SH-SY5Y (cell line): ENCODE results near the gene MAST4.

Experiments used
- GATA2 ChIP-seq: IDR thresholded peaks from 2 replicates; pipeline ENCODE4 v1.6.1; 2011; ENCODE audit warnings: mild to moderate bottlenecking, low read depth, low read length
- GATA3 ChIP-seq: IDR thresholded peaks from 2 replicates; pipeline ENCODE4 v1.6.1; 2011; ENCODE audit warnings: low read depth, mild to moderate bottlenecking, low read length, moderate library complexity

MAST4 gene

DNA sequence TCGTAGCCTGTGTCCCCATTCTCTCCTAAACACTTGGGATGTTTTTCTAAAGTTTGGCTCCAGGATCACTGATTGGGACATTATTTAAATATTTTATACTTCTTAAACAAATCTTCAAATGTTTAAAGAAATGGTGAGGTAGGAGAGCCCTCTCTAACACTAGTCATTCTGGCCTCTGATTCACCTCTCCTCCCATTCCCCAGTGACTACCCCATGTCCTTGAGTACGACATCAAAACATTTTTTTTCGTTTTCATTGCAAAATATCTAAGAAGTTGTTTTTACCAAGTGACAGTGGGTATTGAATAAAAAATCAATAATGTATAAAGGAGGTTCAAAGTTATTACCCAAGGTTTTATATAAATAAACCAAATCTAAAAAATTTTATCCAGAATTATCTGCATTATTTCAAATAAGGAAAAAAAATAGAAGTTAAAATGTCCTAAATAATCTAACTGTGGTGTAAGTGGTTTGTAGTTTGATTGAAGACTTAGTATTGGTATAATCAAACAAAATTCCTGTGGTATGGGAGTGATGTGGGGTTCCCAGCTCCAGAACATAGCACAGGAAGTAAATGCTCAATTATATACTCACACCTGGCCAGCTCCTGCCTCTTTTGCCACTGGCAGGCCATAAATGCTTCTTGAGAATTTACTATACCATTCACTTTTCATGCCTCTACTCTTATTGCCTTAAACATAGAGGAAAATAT is 51.1 kb downstream of the MAST4 start:
- TF ChIP-seq GATA3 (no peak), GATA2 (no peak)

DNA sequence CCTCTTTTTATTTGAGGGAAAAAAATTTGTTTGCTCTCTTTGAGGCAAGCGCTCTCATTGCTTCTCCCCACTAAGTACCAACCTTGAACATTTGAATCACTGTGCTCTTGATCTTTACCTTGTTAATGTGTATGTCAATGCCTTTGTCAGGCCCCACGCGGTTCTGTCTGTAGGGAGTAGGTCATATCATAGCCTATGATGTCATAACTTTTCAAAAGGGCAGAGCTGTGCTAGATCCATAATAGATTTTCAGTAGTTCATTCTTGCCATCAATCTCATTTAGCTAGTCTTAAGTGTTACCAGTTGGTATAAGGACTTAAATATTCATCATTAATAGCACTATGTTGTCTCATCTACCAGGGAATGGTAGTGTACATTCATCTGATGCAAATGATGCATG is 56.6 kb downstream of the MAST4 start:
- TF ChIP-seq GATA3 (no peak), GATA2 (no peak)

DNA sequence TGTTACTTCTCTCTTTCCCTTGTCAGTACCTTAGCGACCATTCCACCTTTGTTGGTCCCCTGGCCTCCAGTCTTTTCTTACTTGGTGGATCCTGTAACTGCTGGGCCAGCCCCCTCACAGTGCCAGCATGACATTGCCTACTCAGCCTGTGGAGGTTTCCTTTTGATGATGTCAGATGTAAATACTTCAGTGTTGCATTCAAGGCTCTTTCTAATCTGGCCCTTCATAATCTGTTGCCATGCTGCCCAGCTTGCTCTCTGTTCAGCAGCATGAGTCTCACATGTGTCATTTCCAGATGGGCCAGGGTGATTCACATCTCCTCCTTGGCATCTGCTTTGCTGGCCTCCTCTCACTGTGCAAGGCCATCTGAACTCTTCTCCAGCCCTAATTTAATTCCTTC is 57.1 kb downstream of the MAST4 start:
- TF ChIP-seq GATA3 (no peak), GATA2 (no peak)

DNA sequence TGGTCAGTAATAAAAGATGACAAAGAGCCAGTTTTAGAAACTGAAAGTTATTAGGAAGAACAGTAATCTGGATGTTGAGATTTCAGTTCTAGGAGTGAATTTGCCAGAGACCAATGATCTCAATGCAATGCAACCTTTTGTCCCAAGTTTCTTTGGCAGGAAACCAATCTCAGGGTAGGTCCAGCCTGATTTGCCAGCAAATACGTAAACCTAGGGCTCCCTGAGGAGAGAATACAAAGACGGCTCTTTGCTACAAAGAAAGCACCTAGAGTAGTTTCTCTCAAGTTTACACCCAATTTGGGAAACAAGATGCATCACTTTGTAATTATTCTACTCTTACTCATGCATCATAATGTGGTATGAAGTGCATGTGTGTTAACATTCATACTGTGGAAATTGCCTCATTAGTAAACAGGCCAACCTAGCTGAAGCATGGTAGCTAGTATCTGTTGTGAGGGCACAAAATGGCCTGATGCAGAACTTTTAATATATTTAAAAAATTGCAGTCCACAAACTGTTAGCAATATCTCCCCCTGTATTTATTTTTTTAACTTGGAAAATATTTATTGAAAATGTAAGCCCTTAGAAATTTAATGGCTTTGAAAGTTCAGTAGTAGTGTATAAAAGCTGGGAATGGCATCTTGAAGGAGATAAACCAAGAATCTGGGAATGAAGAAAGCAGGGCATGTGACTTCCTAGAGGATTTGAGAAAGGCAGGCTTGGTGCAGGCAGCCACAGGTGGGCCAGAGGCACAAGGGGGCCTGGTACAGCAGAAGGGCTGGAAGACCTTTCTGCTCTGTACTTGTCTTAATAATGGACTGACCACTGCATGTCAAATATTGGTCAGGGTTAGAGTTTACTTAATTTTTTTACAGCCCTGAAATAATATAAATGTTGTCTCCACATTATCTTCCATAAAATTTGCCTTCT is 59.5 kb downstream of the MAST4 start:
- TF ChIP-seq GATA3 (no peak), GATA2 (no peak)

DNA sequence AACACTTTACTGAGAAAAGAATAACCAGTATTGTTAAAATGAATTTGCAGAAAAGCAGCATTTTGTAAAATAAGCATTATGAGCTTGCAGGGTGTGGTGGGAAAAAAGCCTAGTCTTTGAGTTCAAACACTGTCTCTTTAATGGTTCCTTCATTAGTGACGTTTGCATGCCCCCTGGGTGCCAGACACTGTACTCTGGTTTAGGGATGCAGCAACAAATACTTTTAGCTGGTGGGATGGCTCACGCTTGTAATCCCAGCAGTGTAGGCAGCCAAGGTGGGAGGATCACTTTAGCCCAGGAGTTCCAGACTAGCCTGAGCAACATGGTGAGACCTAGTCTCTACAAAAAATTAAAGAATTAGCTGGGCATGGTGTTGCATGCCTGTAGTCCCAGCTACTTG is 62.3 kb downstream of the MAST4 start:
- TF ChIP-seq GATA2 (no peak), GATA3 (no peak)

DNA sequence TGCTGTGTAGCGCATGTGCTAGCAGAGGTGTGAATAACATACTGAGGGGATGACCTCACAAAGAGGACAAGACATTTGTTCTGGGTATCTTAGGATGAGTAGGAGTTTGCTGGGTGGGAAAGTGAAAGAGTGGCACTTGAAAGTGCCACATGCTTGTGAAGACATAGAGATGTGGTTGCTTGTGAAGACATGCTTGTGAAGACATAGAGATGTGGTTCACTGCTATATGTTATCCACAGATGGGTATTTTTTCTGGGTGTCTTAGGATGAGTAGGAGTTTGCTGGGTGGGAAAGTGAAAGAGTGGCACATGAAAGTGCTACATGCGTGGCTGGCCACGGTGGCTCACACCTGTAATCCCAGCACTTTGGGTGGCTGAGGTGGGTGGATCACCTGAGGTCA is 63.6 kb downstream of the MAST4 start:
- TF ChIP-seq GATA2 (no peak), GATA3 (no peak)

DNA sequence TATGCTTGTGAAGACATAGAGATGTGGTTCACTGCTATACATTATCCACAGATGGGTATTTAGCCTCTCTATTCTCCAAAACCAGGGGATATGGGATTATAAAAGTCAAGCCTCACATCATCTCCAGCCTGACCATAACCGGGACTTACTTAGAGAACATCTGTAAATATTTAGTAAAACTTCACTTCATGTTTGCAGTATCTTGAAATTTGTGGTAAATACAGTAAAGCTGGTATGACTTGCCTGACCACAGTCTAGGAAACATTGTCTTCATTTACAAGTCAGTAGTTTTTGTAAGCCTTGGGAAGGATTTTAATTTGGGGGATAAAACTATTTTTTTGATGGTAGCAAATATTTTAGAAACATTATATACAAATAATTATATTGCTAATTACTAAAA is 64.2 kb downstream of the MAST4 start:
- TF ChIP-seq GATA2: no peak
- TF ChIP-seq GATA3: no peak

DNA sequence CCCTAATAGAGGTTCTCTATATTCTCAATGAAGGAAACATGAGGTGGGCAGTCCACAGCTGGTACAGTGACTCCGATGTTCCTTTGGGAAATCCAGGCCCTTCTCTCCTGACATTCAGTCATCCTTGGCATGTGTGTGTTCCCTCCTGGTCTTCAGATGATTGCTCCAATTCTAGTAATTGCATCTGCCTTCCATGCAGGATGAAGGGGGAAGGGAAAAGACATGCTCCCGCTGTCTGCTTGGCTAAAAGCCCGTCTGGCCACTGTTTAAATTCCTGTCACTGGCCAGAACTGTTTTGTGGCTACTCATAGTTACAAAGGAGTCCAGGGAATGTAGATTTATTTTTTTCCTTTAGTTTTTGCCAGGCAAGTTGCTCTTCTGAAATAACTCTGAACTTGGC is 65.0 kb downstream of the MAST4 start:
- no peak for TF ChIP-seq GATA3
- no peak for TF ChIP-seq GATA2

DNA sequence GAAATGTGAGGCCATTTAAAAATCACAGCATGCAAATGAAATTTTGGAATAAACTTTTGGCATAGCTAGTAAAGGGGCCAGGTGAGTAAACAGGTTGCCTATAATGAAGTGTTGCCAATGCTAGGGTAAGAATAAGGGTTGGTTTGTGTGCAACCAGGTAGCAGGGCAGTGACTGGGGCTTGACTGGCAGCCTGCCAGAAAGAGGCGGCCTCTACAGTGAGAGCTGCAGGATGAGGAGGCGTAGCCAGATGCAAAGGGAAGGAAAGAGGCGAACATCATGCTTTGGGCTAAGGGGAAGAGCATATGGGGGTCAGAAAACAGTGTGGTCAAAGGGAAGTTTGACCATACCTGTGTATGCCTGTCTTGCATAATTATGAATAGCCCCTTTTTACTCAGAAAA is 70.6 kb downstream of the MAST4 start:
- TF ChIP-seq GATA2 (no peak), GATA3 (no peak)

DNA sequence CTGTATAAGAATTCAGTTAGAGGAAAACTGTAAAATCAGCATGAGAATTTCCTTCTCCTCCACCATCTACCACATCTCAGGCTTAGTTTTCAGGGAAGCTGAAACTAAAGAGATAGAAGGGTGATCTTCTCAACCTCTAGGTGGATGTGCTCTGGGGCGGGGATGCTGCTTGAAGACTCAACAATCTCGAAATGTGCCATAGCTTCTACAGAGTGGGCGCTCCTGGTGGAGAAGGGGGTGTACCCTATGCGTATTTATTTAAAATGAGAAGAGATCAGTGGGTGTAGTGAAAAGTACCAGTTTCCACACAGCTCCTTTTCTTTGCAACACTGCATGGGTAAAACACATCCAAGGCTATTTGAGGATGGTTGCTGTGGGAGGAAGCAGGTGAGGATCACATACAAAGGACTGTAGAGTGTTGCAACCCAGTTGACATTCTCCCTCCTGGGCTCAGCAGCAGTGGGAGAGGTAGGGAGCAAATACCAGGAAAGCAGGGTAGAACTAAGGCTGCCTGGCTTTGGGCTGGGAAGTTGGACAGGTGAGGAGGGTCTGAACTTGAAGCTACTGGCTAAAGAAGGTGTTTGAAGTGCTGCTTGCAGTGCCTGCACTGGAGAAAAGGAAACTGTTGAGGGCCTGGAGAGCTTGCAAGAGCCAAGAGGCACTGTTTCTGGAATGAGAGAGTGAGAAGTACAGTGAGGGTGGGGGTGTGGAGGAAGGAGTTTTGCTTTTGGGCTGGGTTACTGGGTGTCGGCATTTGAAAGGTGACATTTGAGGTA is 73.1 kb downstream of the MAST4 start:
- TF ChIP-seq GATA3: no peak
- TF ChIP-seq GATA2: no peak

DNA sequence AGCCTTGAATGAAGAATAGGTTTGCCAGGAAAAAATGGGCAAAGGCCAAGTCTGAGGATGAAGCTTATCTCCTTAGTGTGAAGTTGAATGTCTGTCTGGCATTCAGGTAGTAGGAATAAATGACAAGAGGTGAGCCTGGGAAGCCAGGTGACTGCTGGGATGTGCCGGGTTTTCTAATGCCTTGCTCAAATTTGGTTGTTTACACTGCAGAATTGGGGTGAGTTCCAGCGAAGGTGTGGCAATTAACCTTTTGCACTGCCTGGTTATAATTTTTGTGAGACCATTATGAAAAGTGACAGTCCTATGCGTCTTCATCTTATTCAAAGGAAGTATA is 73.6 kb downstream of the MAST4 start:
- TF ChIP-seq GATA3: no peak
- TF ChIP-seq GATA2: no peak

DNA sequence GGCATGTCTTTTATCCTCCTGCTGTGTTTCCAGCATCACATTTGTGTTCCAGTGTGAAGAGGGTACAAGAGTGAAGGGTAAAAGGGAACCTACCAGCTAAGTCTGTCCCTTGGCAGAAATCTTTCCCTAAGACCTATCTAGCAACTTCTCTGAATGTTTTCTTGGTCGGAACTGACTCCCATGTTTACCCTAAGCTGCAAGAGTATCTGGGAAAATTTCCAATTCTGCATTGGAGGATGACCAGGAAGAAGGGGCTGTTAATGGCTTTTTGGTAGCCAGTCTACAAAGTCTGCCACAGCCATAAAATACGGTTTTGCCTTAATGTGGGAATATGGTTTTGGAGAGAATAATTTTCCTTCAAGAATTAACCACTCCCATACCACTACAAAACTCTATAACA is 75.1 kb downstream of the MAST4 start:
- no peak for TF ChIP-seq GATA3
- TF ChIP-seq GATA2: no peak

DNA sequence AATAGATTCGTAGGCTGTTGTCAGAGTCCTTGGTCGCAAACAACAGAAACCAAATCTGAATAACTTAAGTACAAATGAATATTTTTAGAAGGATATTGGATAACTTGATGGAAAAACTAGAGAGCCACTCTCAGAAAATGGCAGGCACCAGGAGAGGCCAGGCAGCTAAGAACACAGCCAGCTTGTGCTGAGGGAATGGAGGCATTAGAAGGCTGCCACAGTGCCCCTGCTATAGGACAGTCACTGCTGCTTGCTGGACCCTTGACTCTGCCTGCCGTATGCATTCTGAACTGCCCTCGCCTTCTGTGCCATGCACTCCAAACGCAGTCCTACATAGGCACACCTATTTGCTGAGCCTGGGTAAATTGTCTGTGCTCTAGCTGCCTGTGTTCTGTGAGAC is 78.6 kb downstream of the MAST4 start:
- TF ChIP-seq GATA2 (no peak), GATA3 (no peak)

DNA sequence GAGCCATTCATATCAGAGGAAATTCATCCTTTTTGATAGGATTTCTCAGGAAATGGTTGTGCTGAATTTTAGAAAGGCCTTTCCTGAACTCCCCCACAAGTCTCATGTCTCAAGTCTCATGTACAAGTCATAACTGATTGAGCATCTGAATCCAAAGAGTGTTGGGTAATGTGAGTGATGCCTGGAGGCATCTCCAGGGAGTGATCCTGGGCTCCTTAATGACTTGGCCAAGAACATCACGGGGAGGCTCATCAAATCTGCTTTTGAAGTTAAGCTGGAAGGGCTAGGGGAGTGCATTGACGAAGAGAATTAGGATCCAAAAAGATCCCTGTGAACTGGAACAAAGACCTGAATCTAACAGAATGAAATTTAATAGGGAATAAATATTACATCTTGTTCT is 79.2 kb downstream of the MAST4 start:
- TF ChIP-seq GATA2 (no peak), GATA3 (no peak)

DNA sequence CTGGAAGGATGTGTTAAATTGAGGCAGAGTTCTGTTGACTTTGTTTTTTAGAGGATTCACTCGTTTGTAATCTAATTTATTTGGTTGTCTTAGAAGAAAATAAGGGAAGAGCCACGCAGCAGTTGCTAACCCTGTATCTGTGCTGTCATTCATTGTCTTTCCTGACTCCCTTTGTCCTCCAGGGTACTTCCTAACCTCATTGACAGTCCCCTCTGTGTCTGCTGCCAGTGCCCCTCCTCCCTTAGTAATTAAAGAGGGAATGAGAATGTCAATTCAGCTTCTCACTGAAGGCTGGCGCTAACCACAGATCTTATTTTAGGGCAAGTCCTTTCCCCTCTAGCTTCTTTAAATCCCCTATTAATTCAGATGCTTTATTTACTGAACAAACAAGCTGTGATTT is 84.0 kb downstream of the MAST4 start:
- TF ChIP-seq GATA3: no peak
- TF ChIP-seq GATA2: no peak
